HG03066 (cell line): Measurements from ENCODE around the gene ZNF524.
A peak's percentile ranks its signal among the peaks of the same experiment; 100 is the strongest.

Experiments used
- ATAC-seq: cut with Tn5 transposase; IDR thresholded peaks from one replicate; pipeline ENCODE4 v1.9.1; 2021; ENCODE audit warnings: low read depth; ENCODE audit not compliant: unreplicated experiment

ZNF524 gene

DNA sequence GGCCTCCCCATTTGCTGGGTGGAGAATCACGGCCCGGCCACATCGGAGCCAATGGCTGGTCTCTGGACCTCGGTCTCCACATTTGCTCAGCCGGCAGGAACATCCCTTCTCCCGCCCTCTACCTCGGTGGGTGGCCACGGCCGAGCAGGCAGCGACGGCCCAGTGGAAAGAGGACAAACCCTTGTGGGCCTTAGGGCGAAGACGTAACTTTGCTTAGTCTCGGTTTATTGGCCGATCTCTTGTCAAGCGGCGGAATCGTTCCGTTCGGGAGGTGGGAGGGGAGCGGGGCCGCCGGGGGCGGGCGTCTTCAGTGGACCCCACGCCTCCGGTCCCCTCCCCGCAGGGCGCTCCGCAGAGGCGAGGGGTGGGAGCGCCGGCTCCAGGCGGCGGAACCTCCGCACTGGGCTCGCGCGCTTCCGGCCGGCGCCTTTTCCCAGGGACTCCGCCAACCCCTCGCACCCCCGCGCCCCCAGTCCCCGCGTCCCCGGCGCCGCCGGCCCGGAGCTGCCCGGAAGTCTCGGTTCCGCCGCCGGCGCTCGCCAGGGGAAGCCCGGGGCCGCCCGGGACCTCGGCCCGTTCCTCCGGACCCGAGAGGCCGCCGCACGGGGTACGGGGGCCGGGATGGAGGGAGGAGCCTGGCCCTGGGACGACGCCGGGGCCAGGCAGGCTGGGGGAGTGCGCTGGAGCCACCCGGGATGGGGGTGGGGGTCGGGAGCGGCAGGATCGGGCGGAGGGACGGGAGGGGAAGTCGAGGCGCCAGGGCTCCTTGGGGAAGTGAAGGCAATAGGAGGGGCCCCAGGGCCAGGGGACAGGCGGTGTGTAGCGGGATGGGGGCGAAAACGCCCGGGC, 40.7 kb downstream of the ZNF524 start, which contains the start of gene ZNF580:
Gene ZNF580 (plus strand): TSS at position 426 of the 849 bp plus-strand sequence. CDS start 1,507 bp downstream, outside the sequence.
- no peak for ATAC-seq

GRCh38 chr19:55641426-55642152, 41.5 kb downstream of the ZNF524 start:
- ATAC-seq = no peak

- no peak for ATAC-seq
Measured at GRCh38 chr19:55642153-55643002, 42.3 kb downstream of the ZNF524 start.

DNA sequence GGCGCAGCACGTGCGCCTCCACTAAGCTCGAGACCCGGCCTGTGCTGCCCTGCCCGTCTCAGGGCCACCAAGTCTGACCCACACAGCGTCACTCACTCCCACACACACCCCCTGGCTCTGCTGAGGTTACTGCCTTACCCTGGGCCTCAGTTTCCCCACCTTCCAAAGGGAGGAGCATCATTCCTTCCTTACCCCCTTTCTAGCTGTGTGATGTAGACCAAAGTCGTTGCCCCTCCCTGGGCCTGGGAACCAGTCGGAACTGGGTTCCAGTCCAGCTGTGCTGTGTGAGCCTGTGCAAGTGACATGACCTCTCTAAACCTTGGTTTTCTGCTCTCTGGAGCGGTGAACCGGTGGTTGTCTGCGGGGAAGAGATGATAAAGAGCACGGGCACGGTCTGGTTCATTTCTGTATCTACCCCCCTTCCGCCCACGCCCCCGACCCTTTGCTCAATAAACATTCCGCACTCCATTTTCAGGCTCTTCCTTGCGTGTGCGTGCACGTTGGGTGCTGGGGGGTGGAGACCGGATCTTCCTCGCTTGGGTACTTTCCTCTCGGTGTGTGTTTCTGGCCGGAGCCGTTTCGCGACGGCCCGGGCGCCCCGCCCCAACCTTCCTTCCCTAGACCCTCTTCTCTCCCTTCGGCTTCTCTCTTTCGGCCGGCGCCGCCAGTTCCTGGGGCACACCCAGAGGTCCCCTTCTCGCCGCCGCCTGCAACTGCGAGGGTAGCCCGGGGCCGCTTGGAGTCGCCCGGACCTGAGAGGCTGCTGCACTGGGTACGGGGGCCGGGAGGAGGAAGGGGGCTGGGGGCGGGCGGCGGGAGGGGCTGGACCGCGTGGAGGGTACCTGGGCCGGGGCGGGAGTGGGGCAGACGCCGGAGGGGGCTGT, 43.2 kb downstream of the ZNF524 start, which contains the start of gene ZNF581:
Gene ZNF581 (plus strand): TSS at position 647 of the 884 bp plus-strand sequence. CDS start 923 bp downstream, outside the sequence.
- ATAC-seq = peak; percentile 32

GRCh38 chr19:55643887-55644176, 43.7 kb downstream of the ZNF524 start:
- ATAC-seq = no peak

- ATAC-seq = no peak
Measured at GRCh38 chr19:55644191-55644833, 44.2 kb downstream of the ZNF524 start.

DNA sequence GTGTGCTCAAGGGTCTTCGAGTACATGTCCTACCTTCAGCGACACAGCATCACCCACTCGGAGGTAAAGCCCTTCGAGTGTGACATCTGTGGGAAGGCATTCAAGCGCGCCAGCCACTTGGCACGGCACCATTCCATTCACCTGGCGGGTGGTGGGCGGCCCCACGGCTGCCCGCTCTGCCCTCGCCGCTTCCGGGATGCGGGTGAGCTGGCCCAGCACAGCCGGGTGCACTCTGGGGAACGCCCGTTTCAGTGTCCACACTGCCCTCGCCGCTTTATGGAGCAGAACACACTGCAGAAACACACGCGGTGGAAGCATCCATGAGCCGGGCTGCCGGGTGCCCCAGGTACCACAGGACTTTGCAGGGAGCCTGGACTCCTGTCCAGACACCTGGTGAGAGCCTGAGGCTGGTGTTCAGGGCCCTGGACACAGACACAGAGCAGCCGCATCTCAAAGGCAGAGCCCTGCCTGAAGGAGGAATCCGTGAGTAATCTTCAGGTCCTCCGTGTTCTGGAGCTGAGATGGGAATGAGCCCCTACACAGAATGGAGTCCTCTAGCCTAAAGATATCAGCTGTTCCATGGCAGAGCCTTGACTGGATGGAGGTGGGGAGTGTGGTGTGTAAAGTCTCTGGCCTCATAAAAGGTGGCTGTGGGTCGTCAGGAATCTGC, 44.9 kb downstream of the ZNF524 start:
- no peak for ATAC-seq

DNA sequence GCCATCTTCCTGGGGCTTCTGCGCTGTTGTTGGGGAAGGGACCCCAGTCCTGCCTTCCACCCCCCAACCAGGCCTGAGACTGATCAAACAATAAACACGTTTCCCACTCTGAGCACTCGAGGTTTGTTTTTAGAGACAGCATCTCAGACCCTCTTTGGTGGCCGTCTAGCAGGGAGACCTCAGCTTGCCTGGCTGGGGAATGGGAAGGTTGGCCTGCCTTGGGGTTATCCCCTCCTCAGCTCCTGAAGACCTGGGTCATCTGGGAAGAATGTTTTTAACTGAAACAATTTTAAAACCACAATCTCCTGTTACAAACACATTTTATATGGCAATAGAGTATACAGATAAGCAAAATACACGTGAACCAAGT, 45.4 kb downstream of the ZNF524 start:
- ATAC-seq = no peak

GRCh38 chr19:55646889-55647731, 47.0 kb downstream of the ZNF524 start:
- no peak for ATAC-seq

DNA sequence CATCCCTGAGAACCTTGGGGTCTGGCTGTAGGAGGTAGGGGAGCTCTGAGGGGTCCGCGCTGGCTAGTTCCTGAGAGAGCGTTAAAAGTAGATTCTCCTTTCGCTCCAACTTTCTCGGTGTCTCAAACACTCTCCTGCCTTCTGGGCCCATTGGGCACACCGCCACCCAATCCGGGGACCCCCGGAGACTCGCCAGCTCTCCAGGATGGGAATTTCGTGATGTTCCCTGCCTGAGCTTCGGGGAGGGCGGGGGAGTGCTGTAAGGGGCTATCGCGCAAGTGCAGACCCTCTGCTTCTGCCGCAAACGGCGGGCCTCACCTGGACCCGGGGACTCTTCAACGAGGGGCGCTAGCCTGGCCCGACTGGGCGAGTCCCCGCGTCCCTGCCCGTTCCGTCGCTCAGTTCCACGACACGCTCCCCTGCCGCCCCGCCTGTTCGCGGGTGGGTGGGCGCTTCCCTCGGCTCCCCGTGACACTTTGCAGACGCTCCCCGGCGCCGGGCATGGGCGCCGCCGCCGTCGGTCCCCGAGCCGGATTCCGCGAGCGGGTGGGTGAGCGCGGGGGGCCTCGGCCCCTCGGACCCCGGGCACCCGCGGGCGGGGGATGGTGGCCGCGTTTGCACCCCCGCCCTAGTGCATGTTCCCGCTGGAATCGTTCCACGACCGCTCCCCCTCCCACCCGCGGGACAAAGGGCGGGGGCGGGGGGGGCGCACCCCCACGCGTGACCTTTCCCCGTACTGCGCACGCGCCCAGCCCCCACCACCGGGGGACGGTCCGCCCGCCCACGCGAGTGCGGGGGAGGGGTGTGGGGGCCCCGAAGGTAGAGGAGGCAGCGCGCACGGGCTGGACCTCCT, 47.9 kb downstream of the ZNF524 start, which contains the start of gene CCDC106:
Gene CCDC106 (plus strand): TSS at position 481 of the 853 bp plus-strand sequence. CDS start 835 bp downstream, outside the sequence.
- ATAC-seq = no peak

DNA sequence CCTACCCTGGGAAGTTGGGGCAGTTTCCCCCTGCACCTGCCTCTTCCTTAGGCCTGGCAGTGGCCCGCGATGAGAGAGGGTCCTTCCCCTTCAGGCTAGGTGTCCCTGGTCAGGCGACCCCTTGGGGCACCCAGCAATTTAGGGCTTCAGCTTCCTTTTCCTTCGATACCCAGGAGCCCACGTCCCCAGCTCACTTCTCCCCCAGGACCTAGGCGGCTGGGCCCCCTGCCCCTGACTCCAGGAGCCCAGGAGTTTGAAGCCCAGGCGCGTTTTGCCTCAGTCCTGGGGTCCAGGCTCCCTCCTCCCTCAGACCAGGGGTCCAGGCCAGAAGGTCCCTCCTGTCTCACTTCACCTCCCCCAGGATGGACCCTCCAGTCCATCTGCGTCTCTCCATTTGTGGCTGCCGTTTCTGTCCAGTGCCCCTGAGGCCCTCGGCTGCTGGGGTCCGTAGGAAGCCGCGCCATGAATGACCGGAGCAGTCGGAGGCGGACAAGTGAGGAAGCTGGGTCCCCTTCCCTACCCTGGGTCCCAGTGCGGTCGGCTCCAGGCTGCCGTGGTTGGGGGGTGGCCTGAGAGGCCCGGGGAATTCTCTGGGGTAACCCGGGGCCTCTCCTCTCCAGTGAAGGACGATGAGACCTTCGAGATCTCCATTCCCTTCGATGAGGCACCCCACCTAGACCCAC, 48.6 kb downstream of the ZNF524 start:
- no peak for ATAC-seq

DNA sequence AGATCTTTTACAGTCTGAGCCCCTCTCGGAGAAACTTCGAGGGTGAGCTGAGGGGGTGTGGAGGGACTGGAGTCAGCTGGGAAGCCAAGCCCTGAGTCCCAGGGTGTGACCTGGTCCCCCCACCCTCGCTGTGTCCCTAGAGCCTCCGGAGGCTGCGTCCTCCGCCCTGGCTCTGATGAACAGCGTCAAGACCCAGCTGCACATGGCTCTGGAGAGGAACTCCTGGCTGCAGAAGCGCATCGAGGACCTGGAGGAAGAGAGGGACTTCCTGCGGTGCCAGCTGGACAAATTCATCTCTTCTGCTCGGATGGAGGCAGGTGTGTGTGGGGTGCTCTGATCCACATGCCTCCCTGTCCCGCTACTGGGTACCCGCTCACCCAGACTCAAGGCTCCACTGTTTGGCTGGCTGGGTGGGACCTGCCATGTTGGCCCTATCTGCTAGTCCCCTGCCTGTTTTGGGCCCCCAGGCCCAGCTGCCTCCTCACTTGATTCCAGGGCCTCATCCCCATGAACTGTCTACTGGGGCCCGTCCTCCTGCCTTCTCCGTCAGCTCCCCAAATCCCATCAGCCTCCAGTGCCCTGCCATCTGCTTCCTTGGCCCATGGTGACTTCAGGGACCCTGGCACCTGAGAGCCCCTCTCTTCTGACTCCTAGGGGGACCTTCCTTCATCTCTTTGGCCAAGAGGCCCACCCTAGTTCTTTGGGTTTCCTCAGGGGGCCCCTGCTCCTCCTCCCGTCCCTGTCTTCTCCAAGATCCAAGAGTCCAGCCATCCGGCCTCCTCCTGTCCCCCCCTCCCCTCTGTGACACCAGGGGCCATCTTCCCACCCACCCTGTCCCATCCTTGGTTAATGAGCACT, 49.4 kb downstream of the ZNF524 start:
- ATAC-seq = no peak

DNA sequence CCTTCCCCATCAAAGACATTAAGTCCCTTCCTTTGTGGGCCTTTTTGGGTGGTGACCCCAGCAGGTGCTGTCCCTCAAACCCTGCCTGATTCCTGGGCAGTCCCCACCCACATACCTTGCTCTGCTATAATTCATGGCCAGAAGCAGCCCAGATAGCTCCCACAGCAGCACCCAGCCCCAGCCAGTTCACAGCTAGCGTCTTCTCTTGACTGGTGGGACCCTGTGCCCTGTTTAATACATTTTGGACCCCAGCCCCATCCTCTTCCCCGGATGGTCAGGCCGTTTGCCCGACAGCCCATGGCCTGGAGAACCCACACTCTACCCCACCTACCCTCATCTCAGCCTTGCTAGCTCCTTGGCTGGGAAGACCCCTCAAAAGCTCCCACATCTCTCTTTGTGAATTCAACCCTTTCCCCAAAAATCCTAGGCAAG, 50.1 kb downstream of the ZNF524 start:
- ATAC-seq = no peak

DNA sequence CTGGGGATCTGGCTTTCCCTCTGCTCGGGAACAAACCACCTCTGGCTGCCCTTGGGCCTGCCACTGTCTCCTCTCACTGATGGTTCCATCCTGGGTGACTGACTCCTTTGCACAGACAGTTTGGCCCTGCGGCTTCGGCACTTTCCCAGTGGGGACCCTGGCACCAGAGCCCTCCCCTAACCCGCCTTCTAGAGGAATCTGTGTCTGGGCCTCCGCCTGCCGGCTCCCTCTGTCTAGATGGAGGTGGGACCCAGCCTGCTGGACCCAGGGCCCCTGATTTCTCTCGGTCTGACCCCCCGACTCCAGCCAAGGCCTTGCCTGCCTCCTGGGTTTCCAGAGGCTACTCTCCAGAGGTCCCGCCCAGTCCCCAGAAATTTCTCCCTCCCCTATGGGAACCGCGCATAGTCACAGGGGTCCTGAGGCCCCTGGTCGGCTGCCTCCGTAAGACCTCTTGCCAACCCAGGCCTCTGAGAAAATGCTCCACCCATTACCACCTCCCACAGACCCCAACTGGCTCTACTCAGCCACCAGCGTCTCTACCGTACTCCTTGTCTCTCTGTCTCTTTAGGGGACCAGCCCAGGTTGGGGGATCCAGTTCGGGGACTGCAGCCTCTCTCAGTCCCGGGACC, 50.6 kb downstream of the ZNF524 start:
- ATAC-seq = no peak

DNA sequence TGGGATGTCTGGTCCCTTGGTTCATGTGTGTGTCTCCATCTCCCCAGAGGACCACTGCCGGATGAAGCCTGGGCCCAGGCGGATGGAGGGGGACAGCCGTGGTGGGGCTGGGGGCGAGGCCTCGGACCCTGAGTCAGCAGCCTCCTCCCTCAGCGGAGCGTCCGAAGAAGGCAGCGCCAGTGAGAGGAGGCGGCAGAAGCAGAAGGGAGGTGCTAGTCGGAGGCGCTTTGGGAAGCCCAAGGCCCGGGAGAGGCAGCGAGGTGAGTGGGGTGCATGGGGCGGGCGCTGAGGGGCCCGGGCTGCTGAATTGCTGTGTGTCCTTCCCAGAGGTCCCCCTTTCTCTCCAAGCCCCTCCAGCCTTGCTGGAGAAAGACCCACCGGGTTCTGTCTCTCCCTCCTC, 51.1 kb downstream of the ZNF524 start:
- ATAC-seq = no peak
